Stomach (tissue), 4 donors: ENCODE results near the gene STK38L.

Experiments
- EP300 ChIP-seq: sonication (generic); formaldehyde crosslinking; IDR thresholded peaks from one replicate; pipeline ENCODE4 v1.6.1; 2017; ENCODE audit warnings: antibody characterized with exemption
- POLR2A ChIP-seq, 4 donors: fragments of 450-650 bp; IDR thresholded peaks; one replicate each; pipeline ENCODE4 v1.6.1; 2016; ENCODE audit warnings: antibody characterized with exemption in 4 of 4, control low read depth in 2 of 4, mild to moderate bottlenecking in 1 of 4, moderate library complexity in 1 of 4
- POLR2AphosphoS5 ChIP-seq, 3 donors: sonication (generic); formaldehyde crosslinking; IDR thresholded peaks; one replicate each; pipeline ENCODE4 v1.6.1; 2016; ENCODE audit warnings: antibody characterized with exemption in 3 of 3
- TF ChIP-seq, protein P1 (sequence below), 7 experiments: fragments of 450-650 bp in 4 of 7; fragments of 200-600 bp in 3 of 7; sonication (generic) in 3 of 7; IDR thresholded peaks; one replicate each; pipeline ENCODE4 v1.5.1; 2016 to 2019; ENCODE audit warnings: antibody characterized with exemption in 7 of 7, control low read depth in 2 of 7, mild to moderate bottlenecking in 1 of 7

GRCh38 chr12:27280412-27280811 is 36.3 kb downstream of the STK38L start:
- TF ChIP-seq, protein P1, sequence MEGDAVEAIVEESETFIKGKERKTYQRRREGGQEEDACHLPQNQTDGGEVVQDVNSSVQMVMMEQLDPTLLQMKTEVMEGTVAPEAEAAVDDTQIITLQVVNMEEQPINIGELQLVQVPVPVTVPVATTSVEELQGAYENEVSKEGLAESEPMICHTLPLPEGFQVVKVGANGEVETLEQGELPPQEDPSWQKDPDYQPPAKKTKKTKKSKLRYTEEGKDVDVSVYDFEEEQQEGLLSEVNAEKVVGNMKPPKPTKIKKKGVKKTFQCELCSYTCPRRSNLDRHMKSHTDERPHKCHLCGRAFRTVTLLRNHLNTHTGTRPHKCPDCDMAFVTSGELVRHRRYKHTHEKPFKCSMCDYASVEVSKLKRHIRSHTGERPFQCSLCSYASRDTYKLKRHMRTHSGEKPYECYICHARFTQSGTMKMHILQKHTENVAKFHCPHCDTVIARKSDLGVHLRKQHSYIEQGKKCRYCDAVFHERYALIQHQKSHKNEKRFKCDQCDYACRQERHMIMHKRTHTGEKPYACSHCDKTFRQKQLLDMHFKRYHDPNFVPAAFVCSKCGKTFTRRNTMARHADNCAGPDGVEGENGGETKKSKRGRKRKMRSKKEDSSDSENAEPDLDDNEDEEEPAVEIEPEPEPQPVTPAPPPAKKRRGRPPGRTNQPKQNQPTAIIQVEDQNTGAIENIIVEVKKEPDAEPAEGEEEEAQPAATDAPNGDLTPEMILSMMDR (IDR thresholded peaks at IDR 0.05) = no peak
- TF ChIP-seq EP300 (no peak), POLR2A (IDR thresholded peaks at IDR 0.05) (no peak), POLR2AphosphoS5 (IDR thresholded peaks at IDR 0.05) (no peak)
